ENCODE measurements around the gene GADD45B. TPM values are rescaled to one million over a fixed set of nuclear protein-coding genes. Genes with fewer than 3 reads are reported as not detected.

GADD45B gene
- total RNA-seq, 1 donor from 2014 or later: 291 TPM

DNA sequence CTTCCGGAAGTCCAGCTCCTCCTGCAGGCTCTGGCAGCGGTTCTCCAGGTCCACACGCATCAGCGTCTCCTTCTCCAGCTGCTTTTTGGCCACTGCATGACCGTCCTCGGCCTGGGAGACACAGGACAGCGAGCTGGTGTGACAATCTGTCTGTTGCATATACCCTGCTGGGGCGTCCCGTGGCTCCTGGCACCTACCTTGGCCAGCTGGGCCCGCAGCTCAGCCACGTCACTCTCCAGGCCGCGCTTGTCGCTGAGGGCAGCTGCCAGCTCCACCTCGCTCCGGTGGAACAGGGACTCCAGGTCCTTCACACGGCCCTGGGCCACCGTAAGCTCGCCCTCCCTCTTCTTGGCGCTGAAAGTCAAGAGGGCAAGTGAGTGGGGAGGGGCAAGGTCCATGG is 37.7 kb upstream of the GADD45B start:
- no peak for DNase-seq
- no peak overlapping the region for H3K27ac Mint-ChIP-seq
- peaks cover 29% of the 10 kb centered on the region for H3K36me3 Mint-ChIP-seq (ENCODE audit: low read depth)
- POLR2A ChIA-PET: interaction anchor here (0.6 to 0.7 kb wide), 4 partner anchors 10 to 340 kb away, joined by 4 to 9 read pairs (median 6); no protein-coding TSS in a partner anchor
- CTCF ChIA-PET: interaction anchor here (0.6 kb wide), 1 partner anchor 19 kb away, joined by 3 read pairs; the partner anchor contains the start of gene LMNB2
- no peaks in the 10 kb centered on the region for H3K9me3 Mint-ChIP-seq
- H3K4me3 Mint-ChIP-seq: no peak overlapping the region
- ATAC-seq (ENCODE audit: low read depth): no peak
- intact Hi-C loops (cut with micrococcal nuclease): no loop called here
- TF ChIP-seq, protein P1, sequence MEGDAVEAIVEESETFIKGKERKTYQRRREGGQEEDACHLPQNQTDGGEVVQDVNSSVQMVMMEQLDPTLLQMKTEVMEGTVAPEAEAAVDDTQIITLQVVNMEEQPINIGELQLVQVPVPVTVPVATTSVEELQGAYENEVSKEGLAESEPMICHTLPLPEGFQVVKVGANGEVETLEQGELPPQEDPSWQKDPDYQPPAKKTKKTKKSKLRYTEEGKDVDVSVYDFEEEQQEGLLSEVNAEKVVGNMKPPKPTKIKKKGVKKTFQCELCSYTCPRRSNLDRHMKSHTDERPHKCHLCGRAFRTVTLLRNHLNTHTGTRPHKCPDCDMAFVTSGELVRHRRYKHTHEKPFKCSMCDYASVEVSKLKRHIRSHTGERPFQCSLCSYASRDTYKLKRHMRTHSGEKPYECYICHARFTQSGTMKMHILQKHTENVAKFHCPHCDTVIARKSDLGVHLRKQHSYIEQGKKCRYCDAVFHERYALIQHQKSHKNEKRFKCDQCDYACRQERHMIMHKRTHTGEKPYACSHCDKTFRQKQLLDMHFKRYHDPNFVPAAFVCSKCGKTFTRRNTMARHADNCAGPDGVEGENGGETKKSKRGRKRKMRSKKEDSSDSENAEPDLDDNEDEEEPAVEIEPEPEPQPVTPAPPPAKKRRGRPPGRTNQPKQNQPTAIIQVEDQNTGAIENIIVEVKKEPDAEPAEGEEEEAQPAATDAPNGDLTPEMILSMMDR (IDR thresholded peaks at IDR 0.05): no peak
- no peaks in the 10 kb centered on the region for H3K4me1 Mint-ChIP-seq
- no peaks in the 10 kb centered on the region for H3K27me3 Mint-ChIP-seq

DNA sequence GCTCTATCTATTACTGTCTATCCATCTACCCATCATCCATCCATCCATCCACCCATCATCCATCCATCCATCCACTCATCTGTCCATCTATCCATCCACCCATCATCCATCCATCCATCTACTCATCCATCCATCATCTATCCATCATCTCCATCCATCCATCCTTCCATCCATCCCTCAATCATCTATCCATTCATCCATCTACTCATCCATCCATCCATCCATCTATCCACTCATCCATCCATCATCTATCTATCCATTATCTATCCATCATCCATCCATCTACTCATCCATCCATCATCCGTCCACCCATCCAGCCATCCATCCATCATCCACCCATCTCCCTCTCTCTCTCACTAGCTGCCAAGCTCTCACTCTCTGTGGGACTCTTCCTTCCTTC is 35.4 kb upstream of the GADD45B start:
- CTCF ChIA-PET: no interaction called here
- no peak for DNase-seq

DNA sequence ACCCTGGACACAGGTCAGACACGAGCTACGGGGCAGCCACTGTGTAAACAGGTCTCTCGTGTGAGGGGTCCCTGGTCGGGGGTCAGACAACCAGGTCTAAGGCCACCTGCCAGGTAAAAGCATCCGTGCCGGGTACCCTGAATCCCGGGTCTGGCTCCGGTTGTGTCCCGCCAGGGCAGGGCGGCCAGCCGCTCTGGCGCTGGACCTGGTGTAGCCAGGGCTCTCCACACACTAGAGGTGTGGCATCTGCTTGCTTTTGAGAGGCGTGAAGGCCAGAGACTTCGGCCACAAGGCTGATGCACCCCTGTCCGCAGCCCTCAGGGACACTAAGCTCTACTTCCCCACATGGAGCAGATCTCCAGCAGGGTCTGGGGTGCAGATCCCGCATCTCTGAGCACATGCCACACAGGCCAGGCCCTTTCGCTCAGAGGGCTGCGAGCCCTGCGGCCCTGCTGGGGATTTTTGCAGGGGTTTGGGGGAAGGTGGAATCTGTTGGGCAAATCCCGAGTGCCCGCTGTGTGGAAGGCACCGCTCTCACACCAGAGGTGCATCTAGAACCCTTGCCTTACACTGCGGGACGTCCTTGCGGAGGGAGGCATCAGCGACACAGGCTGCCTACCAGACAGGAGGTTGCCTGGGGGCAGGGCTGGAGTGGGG is 34.7 kb upstream of the GADD45B start:
- no peak for ATAC-seq (ENCODE audit: low read depth)
- no peak overlapping the region for H3K27ac Mint-ChIP-seq
- no peak for DNase-seq
- intact Hi-C loops (cut with micrococcal nuclease): no loop called here
- H3K36me3 Mint-ChIP-seq (ENCODE audit: low read depth): peaks cover 23% of the 10 kb centered on the region
- no peak overlapping the region for H3K4me3 Mint-ChIP-seq
- H3K9me3 Mint-ChIP-seq: no peaks in the 10 kb centered on the region
- TF ChIP-seq, protein P1 (IDR thresholded peaks at IDR 0.05): no peak
- H3K4me1 Mint-ChIP-seq: peaks cover under 1% of the 10 kb centered on the region
- H3K27me3 Mint-ChIP-seq: no peaks in the 10 kb centered on the region
- CTCF ChIA-PET: no interaction called here
- POLR2A ChIA-PET: interaction anchor here (0.9 kb wide), 1 partner anchor 13 kb away, joined by 3 read pairs; no protein-coding TSS in a partner anchor

More for the DNA sequence above, 35.4 kb upstream of the GADD45B start:
- intact Hi-C loops (cut with micrococcal nuclease): no loop called here
- Mint-ChIP-seq H3K4me3 (no peak overlapping the region), H3K27me3 (no peaks in the 10 kb centered on the region), H3K36me3 (ENCODE audit: low read depth) (peaks cover 24% of the 10 kb centered on the region), H3K4me1 (no peaks in the 10 kb centered on the region), H3K9me3 (no peaks in the 10 kb centered on the region), H3K27ac (no peak overlapping the region)
- ATAC-seq (ENCODE audit: low read depth): no peak
- TF ChIP-seq, protein P1 (IDR thresholded peaks at IDR 0.05): no peak
- POLR2A ChIA-PET: interaction anchor here (0.7 to 0.9 kb wide), 2 partner anchors 12 to 294 kb away, joined by 3 read pairs; no protein-coding TSS in a partner anchor

DNA sequence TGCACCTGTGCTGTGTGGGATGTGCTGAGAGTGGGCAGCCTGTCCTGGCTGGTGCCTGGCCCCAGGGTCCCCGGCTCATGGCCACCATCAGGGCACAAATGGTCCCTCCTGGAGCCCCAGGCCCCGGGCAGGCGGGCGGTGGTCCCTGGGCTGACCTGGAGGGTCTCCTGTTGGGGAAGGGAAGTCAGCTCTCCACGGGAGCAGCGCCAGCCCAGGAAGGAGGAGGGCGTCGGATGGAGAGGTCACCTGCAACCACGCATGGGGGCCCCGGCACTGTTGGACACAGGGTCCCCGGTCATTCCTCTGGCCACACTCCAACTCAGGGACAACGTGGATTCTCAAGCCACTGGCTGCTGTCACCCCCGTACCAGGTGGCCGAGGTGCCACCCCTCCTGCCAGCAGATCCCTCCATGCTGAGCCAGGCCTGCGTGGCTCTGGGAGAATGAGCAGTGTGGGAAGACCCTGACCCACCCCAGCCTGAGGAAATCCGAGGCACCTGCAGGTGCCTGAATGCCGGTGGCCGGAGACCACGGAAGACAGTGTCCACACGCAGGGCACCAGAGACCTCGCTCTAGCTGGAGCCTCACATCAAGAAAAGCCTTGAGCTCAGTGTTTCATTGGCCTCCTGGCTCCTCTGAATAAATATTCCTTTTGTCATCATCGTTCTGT is 32.7 kb upstream of the GADD45B start:
- no peak overlapping the region for H3K4me3 Mint-ChIP-seq
- no peak for ATAC-seq (ENCODE audit: low read depth)
- ChIA-PET CTCF (no interaction called here), POLR2A (no interaction called here)
- H3K27ac Mint-ChIP-seq: no peak overlapping the region
- H3K9me3 Mint-ChIP-seq: no peaks in the 10 kb centered on the region
- H3K4me1 Mint-ChIP-seq: peaks cover 12% of the 10 kb centered on the region
- intact Hi-C loops (cut with micrococcal nuclease): no loop called here
- no peak for DNase-seq
- TF ChIP-seq, protein P1 (IDR thresholded peaks at IDR 0.05): no peak
- peaks cover 14% of the 10 kb centered on the region for H3K36me3 Mint-ChIP-seq (ENCODE audit: low read depth)
- no peaks in the 10 kb centered on the region for H3K27me3 Mint-ChIP-seq

DNA sequence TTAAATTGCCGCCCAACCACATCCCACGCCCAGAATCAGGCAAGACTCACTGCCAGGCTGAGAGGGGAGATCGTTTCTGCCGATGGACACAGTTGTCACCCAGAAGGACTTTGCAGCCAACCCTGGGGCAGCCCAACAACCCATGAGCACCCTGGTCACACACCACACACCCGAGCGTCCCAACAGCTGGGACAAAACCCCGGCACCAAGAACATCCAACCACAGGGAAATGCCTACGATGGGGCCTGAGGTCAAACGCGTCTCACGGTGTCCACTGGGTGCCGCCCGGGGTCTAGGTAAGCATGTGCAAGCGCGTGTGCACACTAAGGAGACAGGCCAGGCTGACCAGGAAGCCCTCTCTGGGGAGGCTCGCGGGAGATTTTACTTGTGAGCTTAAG is 32.1 kb upstream of the GADD45B start:
- no peak for ATAC-seq (ENCODE audit: low read depth)
- Mint-ChIP-seq H3K36me3 (ENCODE audit: low read depth) (peaks cover 13% of the 10 kb centered on the region), H3K27ac (no peak overlapping the region), H3K4me3 (no peak overlapping the region), H3K9me3 (no peaks in the 10 kb centered on the region), H3K4me1 (peaks cover 12% of the 10 kb centered on the region), H3K27me3 (no peaks in the 10 kb centered on the region)
- TF ChIP-seq, protein P1 (IDR thresholded peaks at IDR 0.05): no peak
- intact Hi-C loops (cut with micrococcal nuclease): no loop called here
- CTCF ChIA-PET: no interaction called here
- POLR2A ChIA-PET: no interaction called here
- DNase-seq: no peak
